Measurements from ENCODE around the gene ARHGAP24.

The ARHGAP24 gene

DNA sequence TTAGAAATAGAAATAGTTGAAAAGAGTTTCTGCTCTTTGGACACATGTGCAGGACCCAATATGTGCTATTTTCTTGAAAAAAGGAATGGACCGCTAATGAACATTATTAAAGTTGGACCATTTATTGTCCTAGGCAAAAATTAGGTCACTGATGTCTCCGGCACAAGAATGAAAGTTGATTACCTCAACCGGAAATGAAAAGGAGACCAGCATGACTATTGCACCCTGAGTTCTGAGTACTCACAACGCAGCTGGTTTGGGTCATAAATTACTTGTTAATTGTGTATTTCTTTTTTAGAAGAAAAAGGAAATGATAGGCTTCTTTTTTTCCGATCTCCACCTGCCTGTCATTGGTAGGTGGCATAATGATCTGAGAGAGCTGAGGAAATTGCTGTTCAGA, 232.7 kb downstream of the ARHGAP24 start:
- TF ChIP-seq, protein P1, sequence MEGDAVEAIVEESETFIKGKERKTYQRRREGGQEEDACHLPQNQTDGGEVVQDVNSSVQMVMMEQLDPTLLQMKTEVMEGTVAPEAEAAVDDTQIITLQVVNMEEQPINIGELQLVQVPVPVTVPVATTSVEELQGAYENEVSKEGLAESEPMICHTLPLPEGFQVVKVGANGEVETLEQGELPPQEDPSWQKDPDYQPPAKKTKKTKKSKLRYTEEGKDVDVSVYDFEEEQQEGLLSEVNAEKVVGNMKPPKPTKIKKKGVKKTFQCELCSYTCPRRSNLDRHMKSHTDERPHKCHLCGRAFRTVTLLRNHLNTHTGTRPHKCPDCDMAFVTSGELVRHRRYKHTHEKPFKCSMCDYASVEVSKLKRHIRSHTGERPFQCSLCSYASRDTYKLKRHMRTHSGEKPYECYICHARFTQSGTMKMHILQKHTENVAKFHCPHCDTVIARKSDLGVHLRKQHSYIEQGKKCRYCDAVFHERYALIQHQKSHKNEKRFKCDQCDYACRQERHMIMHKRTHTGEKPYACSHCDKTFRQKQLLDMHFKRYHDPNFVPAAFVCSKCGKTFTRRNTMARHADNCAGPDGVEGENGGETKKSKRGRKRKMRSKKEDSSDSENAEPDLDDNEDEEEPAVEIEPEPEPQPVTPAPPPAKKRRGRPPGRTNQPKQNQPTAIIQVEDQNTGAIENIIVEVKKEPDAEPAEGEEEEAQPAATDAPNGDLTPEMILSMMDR (conservative IDR thresholded peaks at IDR 0.05), result no peak
- no peak for TF ChIP-seq ZFX (IDR thresholded peaks at IDR 0.05)
- H3K27ac ChIP-seq, result no peak overlapping the region

- TF ChIP-seq, protein P1 (conservative IDR thresholded peaks at IDR 0.05), result no peak
- TF ChIP-seq ZFX (IDR thresholded peaks at IDR 0.05), result no peak
- no peak overlapping the region for H3K27ac ChIP-seq
These were observed 233.5 kb downstream of the ARHGAP24 start for GRCh38 chr4:85708468-85708867.

DNA sequence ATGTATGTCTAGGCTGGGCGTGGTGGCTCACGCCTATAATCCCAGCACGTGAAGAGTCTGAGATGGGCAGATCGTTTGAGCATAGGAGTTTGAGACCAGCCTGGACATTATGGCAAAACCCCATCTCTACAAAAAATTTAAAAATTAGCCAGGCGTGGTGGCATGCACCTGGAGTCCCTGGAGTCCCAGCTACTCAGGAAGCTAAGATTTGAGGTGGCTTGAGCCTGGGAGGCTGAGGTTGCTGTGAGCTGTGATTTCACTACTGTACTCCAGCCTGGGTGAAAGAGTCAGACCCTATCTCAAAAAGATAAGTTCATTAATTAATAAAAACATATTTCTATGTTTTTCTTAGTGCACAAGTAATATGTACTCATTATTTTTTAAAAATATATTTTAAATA, 238.1 kb downstream of the ARHGAP24 start:
- TF ChIP-seq, protein P1 (conservative IDR thresholded peaks at IDR 0.05), result no peak
- TF ChIP-seq ZFX (IDR thresholded peaks at IDR 0.05), result no peak
- H3K27ac ChIP-seq, result no peak overlapping the region

GRCh38 chr4:85715991-85716737, 241.2 kb downstream of the ARHGAP24 start:
- H3K27ac ChIP-seq, result no peak overlapping the region
- TF ChIP-seq, protein P1 (conservative IDR thresholded peaks at IDR 0.05), result no peak

DNA sequence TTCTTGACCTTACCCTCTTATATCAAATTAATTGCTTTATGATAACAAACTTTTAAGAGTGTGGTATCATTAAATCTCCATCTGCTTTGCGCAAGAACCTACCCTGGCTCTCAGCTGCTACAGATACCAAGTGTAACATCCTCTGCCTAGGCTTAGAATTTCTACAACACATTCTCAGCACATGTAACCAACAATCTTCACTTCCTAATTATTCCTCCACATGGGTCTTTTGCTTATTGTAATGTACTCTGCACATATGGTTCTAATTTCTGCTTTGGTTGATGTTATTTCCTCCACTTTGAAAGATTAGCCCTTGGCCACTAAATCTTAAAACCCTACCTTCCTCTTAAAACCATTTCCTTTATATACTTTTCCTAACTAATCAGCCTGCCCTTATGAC, 242.4 kb downstream of the ARHGAP24 start:
- TF ChIP-seq, protein P1 (conservative IDR thresholded peaks at IDR 0.05), result no peak
- no peak for TF ChIP-seq ZFX (IDR thresholded peaks at IDR 0.05)
- no peak overlapping the region for H3K27ac ChIP-seq

GRCh38 chr4:85717847-85718246, 242.9 kb downstream of the ARHGAP24 start:
- H3K27ac ChIP-seq, result no peak overlapping the region
- no peak for TF ChIP-seq ZFX (IDR thresholded peaks at IDR 0.05)
- TF ChIP-seq, protein P1 (conservative IDR thresholded peaks at IDR 0.05), result no peak

DNA sequence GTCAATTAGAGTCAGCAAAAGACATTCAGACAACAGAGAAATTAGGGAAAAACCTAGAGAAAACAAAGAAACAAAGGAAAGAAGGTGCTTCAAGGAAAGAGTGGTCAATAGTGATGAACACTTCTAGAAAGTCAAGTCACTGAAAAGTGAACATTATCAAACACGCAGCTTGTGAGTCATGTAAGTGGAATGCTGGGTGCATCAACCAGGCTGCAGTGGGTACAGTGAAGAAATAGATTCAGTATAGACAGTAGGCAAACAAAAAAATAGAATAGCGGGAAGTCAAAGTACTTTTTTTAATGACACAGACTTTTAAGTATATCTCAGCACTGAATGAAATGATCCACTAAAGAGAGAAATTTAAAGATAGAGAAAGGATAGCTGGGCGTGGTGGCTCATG, 245.8 kb downstream of the ARHGAP24 start:
- TF ChIP-seq, protein P1 (conservative IDR thresholded peaks at IDR 0.05), result no peak
- no peak for TF ChIP-seq ZFX (IDR thresholded peaks at IDR 0.05)
- H3K27ac ChIP-seq, result no peak overlapping the region
